Measurements from ENCODE around the gene MAMDC2.

Gene MAMDC2

GRCh38 chr9:70065572-70065971, 21.9 kb downstream of the MAMDC2 start:
- Mint-ChIP-seq H3K27me3 (ENCODE audit: low read depth) (peaks cover 3% of the 10 kb centered on the region), H3K27ac (no peak overlapping the region), H3K4me1 (ENCODE audit: low read depth) (no peaks in the 10 kb centered on the region), H3K4me3 (no peak overlapping the region), H3K9me3 (no peaks in the 10 kb centered on the region), H3K36me3 (ENCODE audit: low read depth) (no peaks in the 10 kb centered on the region)
- no peak for DNase-seq (ENCODE audit: low spot score)

- no peak overlapping the region for H3K27ac Mint-ChIP-seq
- no peak overlapping the region for H3K4me3 Mint-ChIP-seq
- DNase-seq (ENCODE audit: low spot score) = no peak
- no peaks in the 10 kb centered on the region for H3K9me3 Mint-ChIP-seq
- peaks cover 3% of the 10 kb centered on the region for H3K27me3 Mint-ChIP-seq (ENCODE audit: low read depth)
- H3K36me3 Mint-ChIP-seq (ENCODE audit: low read depth) = no peaks in the 10 kb centered on the region
- no peaks in the 10 kb centered on the region for H3K4me1 Mint-ChIP-seq (ENCODE audit: low read depth)
Measured at GRCh38 chr9:70066418-70066817, 22.8 kb downstream of the MAMDC2 start.

DNA sequence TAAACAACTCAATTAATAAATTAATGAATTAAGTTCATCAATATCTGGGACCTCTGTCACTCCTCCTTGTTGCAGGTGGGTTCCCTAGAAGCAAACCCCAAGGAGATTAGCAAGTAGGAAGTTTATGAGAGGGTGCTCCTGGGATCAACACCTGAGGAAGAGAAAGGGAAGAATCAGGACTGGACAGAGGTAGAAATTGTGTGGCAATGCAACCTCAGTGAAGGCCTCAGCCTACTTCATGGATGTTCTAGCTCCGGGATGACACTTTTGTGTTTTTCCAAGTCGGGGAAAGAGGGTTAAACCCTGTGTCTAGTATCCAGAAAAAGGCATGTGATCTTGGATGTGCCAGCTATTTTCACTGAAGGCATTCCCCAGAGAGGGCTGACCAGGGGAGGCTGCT, 23.2 kb downstream of the MAMDC2 start:
- Mint-ChIP-seq H3K27me3 (ENCODE audit: low read depth) (peaks cover 3% of the 10 kb centered on the region), H3K4me3 (no peak overlapping the region), H3K36me3 (ENCODE audit: low read depth) (no peaks in the 10 kb centered on the region), H3K4me1 (ENCODE audit: low read depth) (no peaks in the 10 kb centered on the region), H3K27ac (no peak overlapping the region), H3K9me3 (no peaks in the 10 kb centered on the region)
- DNase-seq (ENCODE audit: low spot score) = no peak

- H3K27ac Mint-ChIP-seq = no peak overlapping the region
- H3K36me3 Mint-ChIP-seq (ENCODE audit: low read depth) = no peaks in the 10 kb centered on the region
- no peak for DNase-seq (ENCODE audit: low spot score)
- H3K27me3 Mint-ChIP-seq (ENCODE audit: low read depth) = peaks cover 3% of the 10 kb centered on the region
- H3K4me3 Mint-ChIP-seq = no peak overlapping the region
- H3K9me3 Mint-ChIP-seq = no peaks in the 10 kb centered on the region
- H3K4me1 Mint-ChIP-seq (ENCODE audit: low read depth) = no peaks in the 10 kb centered on the region
Measured at GRCh38 chr9:70069704-70070103, 26.1 kb downstream of the MAMDC2 start.

GRCh38 chr9:70073193-70073592, 29.5 kb downstream of the MAMDC2 start:
- no peak for DNase-seq (ENCODE audit: low spot score)
- no peaks in the 10 kb centered on the region for H3K9me3 Mint-ChIP-seq
- no peaks in the 10 kb centered on the region for H3K27me3 Mint-ChIP-seq (ENCODE audit: low read depth)
- no peaks in the 10 kb centered on the region for H3K4me1 Mint-ChIP-seq (ENCODE audit: low read depth)
- no peak overlapping the region for H3K4me3 Mint-ChIP-seq
- no peak overlapping the region for H3K27ac Mint-ChIP-seq
- no peaks in the 10 kb centered on the region for H3K36me3 Mint-ChIP-seq (ENCODE audit: low read depth)

DNA sequence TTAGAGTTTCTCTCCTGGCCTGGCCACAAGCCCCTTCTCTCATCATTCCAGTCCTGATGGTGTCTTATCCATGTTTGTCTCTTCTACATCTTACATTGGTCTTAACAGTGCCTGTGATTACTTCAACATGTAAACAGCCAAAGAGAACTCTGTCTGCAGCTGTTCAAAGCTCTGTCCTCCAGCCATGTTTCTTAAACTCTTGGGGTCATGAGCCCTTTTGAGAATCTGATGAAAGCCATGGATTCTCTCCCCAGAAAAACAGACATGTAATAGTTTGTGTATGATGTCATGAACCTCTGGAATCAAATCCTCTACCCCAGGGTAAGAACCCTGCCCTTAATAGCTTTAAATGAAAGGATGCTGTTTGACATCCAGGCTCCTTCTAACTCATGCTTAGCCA, 30.1 kb downstream of the MAMDC2 start:
- no peak overlapping the region for H3K4me3 Mint-ChIP-seq
- no peak for DNase-seq (ENCODE audit: low spot score)
- H3K9me3 Mint-ChIP-seq = no peaks in the 10 kb centered on the region
- no peak overlapping the region for H3K27ac Mint-ChIP-seq
- H3K4me1 Mint-ChIP-seq (ENCODE audit: low read depth) = no peaks in the 10 kb centered on the region
- no peaks in the 10 kb centered on the region for H3K36me3 Mint-ChIP-seq (ENCODE audit: low read depth)
- H3K27me3 Mint-ChIP-seq (ENCODE audit: low read depth) = no peaks in the 10 kb centered on the region

- H3K4me3 Mint-ChIP-seq = no peak overlapping the region
- H3K9me3 Mint-ChIP-seq = no peaks in the 10 kb centered on the region
- DNase-seq (ENCODE audit: low spot score) = no peak
- no peaks in the 10 kb centered on the region for H3K36me3 Mint-ChIP-seq (ENCODE audit: low read depth)
- H3K27me3 Mint-ChIP-seq (ENCODE audit: low read depth) = peaks cover 16% of the 10 kb centered on the region
- H3K4me1 Mint-ChIP-seq (ENCODE audit: low read depth) = peaks cover 4% of the 10 kb centered on the region
- H3K27ac Mint-ChIP-seq = no peak overlapping the region
Measured at GRCh38 chr9:70076678-70077077, 33.0 kb downstream of the MAMDC2 start.

DNA sequence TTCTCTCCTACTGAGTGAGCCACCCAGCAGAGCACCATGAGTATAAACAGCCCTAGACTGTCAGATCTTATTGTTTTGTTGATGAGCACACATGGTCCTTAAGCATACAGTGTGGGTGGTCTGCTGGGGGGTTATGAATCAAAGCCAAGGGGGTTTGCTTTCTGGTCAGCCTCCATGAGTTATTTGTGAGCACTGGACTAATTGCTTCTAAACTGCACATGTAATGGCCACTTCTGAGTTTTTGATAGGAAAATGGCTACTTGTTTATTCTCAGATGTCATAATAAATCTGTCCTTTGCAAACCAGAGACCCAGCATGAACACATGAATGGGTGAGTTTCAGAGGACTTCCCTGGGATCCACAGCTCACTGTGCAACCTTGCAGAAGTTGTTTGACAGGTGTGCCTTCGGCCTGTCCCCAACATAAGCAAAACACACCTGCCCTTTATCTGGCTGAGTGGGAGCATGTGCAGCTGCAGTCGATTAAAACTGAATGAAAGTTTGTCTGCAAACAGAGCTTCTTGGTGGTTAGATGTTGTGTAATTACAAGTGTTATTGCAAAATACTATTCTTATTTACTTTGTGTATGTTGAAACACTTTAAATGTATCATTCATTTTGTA, 35.9 kb downstream of the MAMDC2 start:
- Mint-ChIP-seq H3K4me3 (no peak overlapping the region), H3K27ac (no peak overlapping the region), H3K4me1 (ENCODE audit: low read depth) (peaks cover 4% of the 10 kb centered on the region), H3K36me3 (ENCODE audit: low read depth) (no peaks in the 10 kb centered on the region), H3K9me3 (no peaks in the 10 kb centered on the region), H3K27me3 (ENCODE audit: low read depth) (peaks cover 16% of the 10 kb centered on the region)
- DNase-seq (ENCODE audit: low spot score) = no peak

- H3K4me3 Mint-ChIP-seq = no peak overlapping the region
- H3K36me3 Mint-ChIP-seq (ENCODE audit: low read depth) = no peaks in the 10 kb centered on the region
- no peak overlapping the region for H3K27ac Mint-ChIP-seq
- no peaks in the 10 kb centered on the region for H3K9me3 Mint-ChIP-seq
- no peak for DNase-seq (ENCODE audit: low spot score)
- H3K27me3 Mint-ChIP-seq (ENCODE audit: low read depth) = peaks cover 20% of the 10 kb centered on the region
- H3K4me1 Mint-ChIP-seq (ENCODE audit: low read depth) = peaks cover 4% of the 10 kb centered on the region
Measured at GRCh38 chr9:70080481-70081119, 37.0 kb downstream of the MAMDC2 start.

GRCh38 chr9:70081120-70081495, 37.5 kb downstream of the MAMDC2 start:
- H3K9me3 Mint-ChIP-seq = no peaks in the 10 kb centered on the region
- DNase-seq (ENCODE audit: low spot score) = no peak
- H3K4me3 Mint-ChIP-seq = no peak overlapping the region

DNA sequence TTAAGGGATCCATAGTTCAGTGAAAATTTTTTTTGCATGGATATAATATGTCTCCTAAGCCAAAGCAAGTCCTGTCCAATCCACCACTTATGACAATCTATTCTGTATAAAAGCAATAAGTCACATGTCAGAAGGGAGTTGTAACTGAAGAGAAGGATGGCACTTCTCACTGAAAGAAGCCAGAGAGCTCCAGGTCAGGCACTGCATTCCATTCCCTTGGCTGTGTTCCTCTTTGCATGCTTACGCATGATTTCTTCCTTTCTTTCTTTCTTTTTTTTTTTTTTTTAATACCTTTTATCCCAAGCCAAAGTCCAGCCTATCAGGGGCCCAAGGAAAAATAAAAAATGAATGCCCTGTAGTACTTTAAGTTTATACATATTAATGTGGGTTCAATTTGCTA, 39.8 kb downstream of the MAMDC2 start:
- H3K9me3 Mint-ChIP-seq = no peaks in the 10 kb centered on the region

More at GRCh38 chr9:70081120-70081495, 37.5 kb downstream of the MAMDC2 start:
- Mint-ChIP-seq H3K27me3 (ENCODE audit: low read depth) (peaks cover 20% of the 10 kb centered on the region), H3K36me3 (ENCODE audit: low read depth) (no peaks in the 10 kb centered on the region), H3K27ac (no peak overlapping the region), H3K4me1 (ENCODE audit: low read depth) (peaks cover 4% of the 10 kb centered on the region)

GRCh38 chr9:70085241-70085640, 41.6 kb downstream of the MAMDC2 start:
- H3K9me3 Mint-ChIP-seq = no peaks in the 10 kb centered on the region
- H3K4me1 Mint-ChIP-seq (ENCODE audit: low read depth) = peaks cover 4% of the 10 kb centered on the region
- no peak overlapping the region for H3K27ac Mint-ChIP-seq
- no peak for DNase-seq (ENCODE audit: low spot score)
- H3K36me3 Mint-ChIP-seq (ENCODE audit: low read depth) = no peaks in the 10 kb centered on the region
- peaks cover 14% of the 10 kb centered on the region for H3K27me3 Mint-ChIP-seq (ENCODE audit: low read depth)
- no peak overlapping the region for H3K4me3 Mint-ChIP-seq

More for the DNA sequence above, 39.8 kb downstream of the MAMDC2 start:
- no peak overlapping the region for H3K4me3 Mint-ChIP-seq
- DNase-seq (ENCODE audit: low spot score) = no peak
- no peaks in the 10 kb centered on the region for H3K36me3 Mint-ChIP-seq (ENCODE audit: low read depth)
- no peak overlapping the region for H3K27ac Mint-ChIP-seq
- H3K27me3 Mint-ChIP-seq (ENCODE audit: low read depth) = peaks cover 20% of the 10 kb centered on the region
- H3K4me1 Mint-ChIP-seq (ENCODE audit: low read depth) = peaks cover 4% of the 10 kb centered on the region

DNA sequence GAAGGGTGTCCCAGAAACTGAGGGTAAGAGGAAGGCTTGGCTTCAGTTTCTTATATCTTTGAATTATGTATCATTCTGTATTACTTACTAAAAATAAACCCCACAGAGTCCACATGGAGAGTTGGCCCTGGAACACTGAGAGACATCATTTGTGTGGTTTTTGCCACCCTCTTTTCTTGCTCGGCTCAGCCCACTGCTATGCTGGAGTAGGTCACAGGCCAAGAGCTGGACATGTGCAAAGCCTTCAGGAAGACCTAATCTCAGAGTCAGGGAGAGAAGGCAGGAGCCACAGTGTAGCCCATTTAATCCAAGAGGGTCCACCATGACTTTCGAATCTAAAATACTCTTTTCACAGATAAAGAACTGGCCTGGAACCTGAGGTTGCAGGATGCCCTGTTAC, 47.5 kb downstream of the MAMDC2 start:
- Mint-ChIP-seq H3K36me3 (ENCODE audit: low read depth) (no peaks in the 10 kb centered on the region), H3K27ac (no peak overlapping the region), H3K9me3 (no peaks in the 10 kb centered on the region), H3K4me1 (ENCODE audit: low read depth) (no peaks in the 10 kb centered on the region), H3K4me3 (no peak overlapping the region), H3K27me3 (ENCODE audit: low read depth) (no peaks in the 10 kb centered on the region)
- no peak for DNase-seq (ENCODE audit: low spot score)

- Mint-ChIP-seq H3K27ac (no peak overlapping the region), H3K36me3 (ENCODE audit: low read depth) (no peaks in the 10 kb centered on the region), H3K4me1 (ENCODE audit: low read depth) (no peaks in the 10 kb centered on the region), H3K9me3 (no peaks in the 10 kb centered on the region), H3K4me3 (no peak overlapping the region), H3K27me3 (ENCODE audit: low read depth) (no peaks in the 10 kb centered on the region)
- no peak for DNase-seq (ENCODE audit: low spot score)
Measured at GRCh38 chr9:70091572-70091971, 47.9 kb downstream of the MAMDC2 start.

DNA sequence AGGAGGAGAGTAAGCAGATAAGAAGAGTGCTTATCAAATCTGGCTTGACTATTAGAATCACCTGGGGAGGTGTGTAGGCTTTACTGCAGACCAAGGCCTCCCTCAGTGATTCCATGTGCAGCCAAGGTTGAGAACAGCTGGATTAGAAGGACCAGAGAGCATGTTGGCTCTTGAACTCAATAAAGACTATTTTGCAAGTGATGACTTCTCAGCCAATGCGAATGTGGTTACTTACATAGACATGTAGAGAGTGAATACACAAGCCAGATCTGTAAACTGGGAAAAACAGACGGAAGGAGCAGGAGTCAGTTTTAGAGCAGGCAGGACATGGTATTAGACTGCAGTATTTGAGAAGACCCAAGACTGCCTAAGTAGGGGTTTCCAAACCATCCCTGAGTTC, 48.5 kb downstream of the MAMDC2 start:
- no peaks in the 10 kb centered on the region for H3K36me3 Mint-ChIP-seq (ENCODE audit: low read depth)
- peaks cover 3% of the 10 kb centered on the region for H3K27me3 Mint-ChIP-seq (ENCODE audit: low read depth)

More for the DNA sequence above, 48.5 kb downstream of the MAMDC2 start:
- DNase-seq (ENCODE audit: low spot score) = no peak
- H3K4me1 Mint-ChIP-seq (ENCODE audit: low read depth) = no peaks in the 10 kb centered on the region
- H3K9me3 Mint-ChIP-seq = no peaks in the 10 kb centered on the region
- H3K27ac Mint-ChIP-seq = no peak overlapping the region
- no peak overlapping the region for H3K4me3 Mint-ChIP-seq

Measured in T-helper 2 cell treated with Interferon-gamma antibody and Interleukin-4, amounts not matched to agents 5 μg/mL and 100 μg/mL, for 36 hours (primary cell).